Lung (tissue), 12 donors: ENCODE measurements around the gene CDC42EP4. TPM values are rescaled to one million over a fixed set of nuclear protein-coding genes. Genes with fewer than 3 reads are reported as not detected.

ENCODE experiments used
- ATAC-seq: fragments of 200-7000 bp; cut with Tn5 transposase; one replicate; pipeline ENCODE4 v1.9.1; 2020; ENCODE audit warnings: moderate number of reproducible peaks; ENCODE audit not compliant: insufficient read depth, low FRiP score
- DNase-seq, 3 donors: peaks; one replicate each; pipeline ENCODE4 v3.0.0-alpha.2; 2013 to 2017
- H3K27ac ChIP-seq, 2 donors: one replicate each; pipeline ENCODE4 v1.5.1; 2013; ENCODE audit warnings: mild to moderate bottlenecking in 2 of 2, moderate library complexity in 2 of 2, control low read depth in 1 of 2, inconsistent platforms in 1 of 2, low read depth in 1 of 2, low read length in 1 of 2
- H3K27me3 ChIP-seq, 3 donors: one replicate each; pipeline ENCODE4 v1.5.1; 2013; ENCODE audit warnings: low read length in 2 of 3; ENCODE audit not compliant: control insufficient read depth in 3 of 3, insufficient read depth in 3 of 3
- H3K36me3 ChIP-seq, 4 donors: one replicate each; pipeline ENCODE4 v1.5.1; 2013; ENCODE audit warnings: low read length in 4 of 4, mild to moderate bottlenecking in 1 of 4, moderate library complexity in 1 of 4; ENCODE audit not compliant: control insufficient read depth in 4 of 4, insufficient read depth in 4 of 4
- H3K4me1 ChIP-seq, 5 donors: one replicate each; pipeline ENCODE4 v1.5.1; 2013; ENCODE audit warnings: low read length in 5 of 5, mild to moderate bottlenecking in 2 of 5, moderate library complexity in 1 of 5; ENCODE audit not compliant: control insufficient read depth in 5 of 5, insufficient read depth in 5 of 5
- H3K4me3 ChIP-seq: one replicate; pipeline ENCODE4 v1.5.1; 2013; ENCODE audit warnings: mild to moderate bottlenecking, control low read depth, moderate library complexity
- H3K9ac ChIP-seq, 2 donors: one replicate each; pipeline ENCODE4 v1.5.1; 2013; ENCODE audit warnings: low read length in 2 of 2, control low read depth in 1 of 2; ENCODE audit not compliant: insufficient read depth in 1 of 2
- H3K9me3 ChIP-seq, 4 donors: one replicate each; pipeline ENCODE4 v1.5.1; 2013; ENCODE audit warnings: low read length in 3 of 4, mild to moderate bottlenecking in 1 of 4, moderate library complexity in 1 of 4; ENCODE audit not compliant: control insufficient read depth in 4 of 4, insufficient read depth in 3 of 4
- WGBS, 2 donors: extraction: QIAGEN DNeasy Blood & Tissue Kit; methylation state at CpG; one replicate each; pipeline ENCODE4 v1.1.7; 2013; 5-methylcytosine and 5-hydroxymethylcytosine counted together
- polyA plus RNA-seq, 2 donors: library from polyadenylated mRNA; stranded (reverse); fragments of 200-250 nt; gene quantifications; one replicate each; pipeline ENCODE4 v1.2.1, GENCODE V29; 2013
- total RNA-seq, 2 donors: library from RNA; depleted of rRNA in 1 of 2; stranded (reverse); fragments of >200 nt in 1 of 2; gene quantifications; one replicate each; pipeline ENCODE4 v1.2.1, GENCODE V29; 2014 to 2021
- TF ChIP-seq, protein P1 (sequence below): IDR thresholded peaks from 2 replicates; pipeline ENCODE4 v1.5.1; 2012; ENCODE audit warnings: mild to moderate bottlenecking; ENCODE audit errors: control extremely low read depth, extremely low read depth
- donor health status: control.
- donor health status: control.
- donor health status: Bipolar disorder and iron deficiency.
- donor health status: healthy.
- donor health status: DM: yes; HTN: yes; CAD: no.

The CDC42EP4 gene
- total and polyA plus RNA-seq, 4 donors: 18.6 to 56.2 (median 52.1) TPM

DNA sequence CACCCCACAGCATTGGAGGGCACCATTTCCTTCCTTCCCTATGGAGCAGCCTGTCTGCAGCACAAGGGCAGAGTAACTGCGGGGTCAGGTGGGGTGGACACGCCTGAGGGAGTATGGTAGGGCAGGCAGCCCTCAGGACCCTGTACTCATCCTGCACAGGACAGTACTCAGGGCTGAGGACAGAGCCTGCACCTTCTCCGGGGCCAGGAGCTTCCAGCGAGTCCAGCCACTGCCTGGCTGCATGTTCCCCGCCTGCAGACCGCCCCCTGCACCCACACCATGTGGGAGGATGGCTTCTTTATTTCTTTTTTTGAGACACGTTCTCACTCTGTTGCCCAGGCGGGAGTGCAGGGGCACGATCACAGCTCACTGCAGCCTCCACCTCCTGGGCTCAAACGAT is 47.6 kb upstream of the CDC42EP4 start:
- Histone ChIP-seq H3K27me3 (no peaks in the 10 kb centered on the region), H3K36me3 (no peaks in the 10 kb centered on the region), H3K4me3 (no peak overlapping the region), H3K9ac (no peak overlapping the region), H3K27ac (no peak overlapping the region), H3K9me3 (no peaks in the 10 kb centered on the region), H3K4me1 (peaks cover 0 to 23% (median 0%) of the 10 kb centered on the region in 5 donors)
- WGBS, 2 donors: 92 to 94% methylated on average over 10 of the region's 10 CpGs
- DNase-seq (no peak), ATAC-seq (no peak)
- TF ChIP-seq, protein P1, sequence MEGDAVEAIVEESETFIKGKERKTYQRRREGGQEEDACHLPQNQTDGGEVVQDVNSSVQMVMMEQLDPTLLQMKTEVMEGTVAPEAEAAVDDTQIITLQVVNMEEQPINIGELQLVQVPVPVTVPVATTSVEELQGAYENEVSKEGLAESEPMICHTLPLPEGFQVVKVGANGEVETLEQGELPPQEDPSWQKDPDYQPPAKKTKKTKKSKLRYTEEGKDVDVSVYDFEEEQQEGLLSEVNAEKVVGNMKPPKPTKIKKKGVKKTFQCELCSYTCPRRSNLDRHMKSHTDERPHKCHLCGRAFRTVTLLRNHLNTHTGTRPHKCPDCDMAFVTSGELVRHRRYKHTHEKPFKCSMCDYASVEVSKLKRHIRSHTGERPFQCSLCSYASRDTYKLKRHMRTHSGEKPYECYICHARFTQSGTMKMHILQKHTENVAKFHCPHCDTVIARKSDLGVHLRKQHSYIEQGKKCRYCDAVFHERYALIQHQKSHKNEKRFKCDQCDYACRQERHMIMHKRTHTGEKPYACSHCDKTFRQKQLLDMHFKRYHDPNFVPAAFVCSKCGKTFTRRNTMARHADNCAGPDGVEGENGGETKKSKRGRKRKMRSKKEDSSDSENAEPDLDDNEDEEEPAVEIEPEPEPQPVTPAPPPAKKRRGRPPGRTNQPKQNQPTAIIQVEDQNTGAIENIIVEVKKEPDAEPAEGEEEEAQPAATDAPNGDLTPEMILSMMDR: no peak

DNA sequence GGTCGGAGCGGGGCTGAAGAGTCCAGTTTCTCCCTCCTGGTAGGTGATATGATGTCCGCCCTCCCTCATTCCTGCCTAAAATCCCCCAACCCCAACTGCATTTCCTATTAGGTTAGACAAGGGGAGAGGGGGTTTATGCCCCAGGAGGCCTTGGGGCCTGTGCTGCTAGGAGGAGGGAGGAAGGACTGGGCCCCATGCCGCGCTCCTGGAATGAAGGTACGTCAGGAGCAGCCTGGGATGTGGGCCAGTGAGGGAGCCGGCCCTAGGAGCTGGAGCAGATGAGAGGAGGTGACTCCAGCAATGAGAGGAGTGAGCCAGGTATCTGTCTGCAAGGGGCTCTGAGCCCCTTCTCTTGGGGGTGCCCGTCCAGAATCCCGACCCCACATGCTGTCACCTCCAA is 46.9 kb upstream of the CDC42EP4 start:
- no peak overlapping the region for H3K27ac ChIP-seq
- 89 to 94% methylated on average over 9 of the region's 9 CpGs for WGBS, 2 donors
- H3K36me3 ChIP-seq: no peaks in the 10 kb centered on the region
- peaks cover 0 to 23% (median 0%) of the 10 kb centered on the region in 5 donors for H3K4me1 ChIP-seq
- TF ChIP-seq, protein P1: no peak
- H3K4me3 ChIP-seq: no peak overlapping the region
- DNase-seq (no peak), ATAC-seq (no peak)
- no peaks in the 10 kb centered on the region for H3K9me3 ChIP-seq
- H3K9ac ChIP-seq: no peak overlapping the region
- no peaks in the 10 kb centered on the region for H3K27me3 ChIP-seq

DNA sequence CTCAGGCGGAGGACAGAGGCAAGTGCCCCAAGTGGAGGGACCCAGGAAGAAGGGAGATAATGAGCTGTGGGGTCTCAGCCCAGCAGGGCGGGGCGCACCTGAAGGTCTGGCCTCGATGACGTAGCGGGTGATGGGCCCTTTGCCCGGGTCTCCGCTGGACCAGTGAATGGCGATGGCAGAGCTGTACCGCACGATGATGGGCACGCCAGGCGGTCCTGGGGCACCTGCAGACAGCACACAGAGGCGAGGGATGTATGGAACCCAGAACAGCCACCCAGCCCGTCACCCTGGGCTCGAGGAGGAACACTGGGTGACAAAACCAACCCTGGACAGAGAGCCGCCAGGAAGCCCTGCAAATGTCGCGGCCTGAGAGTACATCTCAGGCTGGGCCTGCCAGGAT is 46.2 kb upstream of the CDC42EP4 start:
- H3K27ac ChIP-seq: no peak overlapping the region
- DNase-seq (no peak), ATAC-seq (no peak)
- H3K27me3 ChIP-seq: no peaks in the 10 kb centered on the region
- H3K9me3 ChIP-seq: no peaks in the 10 kb centered on the region
- H3K4me3 ChIP-seq: no peak overlapping the region
- TF ChIP-seq, protein P1: no peak
- H3K36me3 ChIP-seq: no peaks in the 10 kb centered on the region
- WGBS, 2 donors: 95% methylated on average over 19 of the region's 19 CpGs
- H3K4me1 ChIP-seq: peaks cover 0 to 23% (median 0%) of the 10 kb centered on the region in 5 donors
- H3K9ac ChIP-seq: no peak overlapping the region

DNA sequence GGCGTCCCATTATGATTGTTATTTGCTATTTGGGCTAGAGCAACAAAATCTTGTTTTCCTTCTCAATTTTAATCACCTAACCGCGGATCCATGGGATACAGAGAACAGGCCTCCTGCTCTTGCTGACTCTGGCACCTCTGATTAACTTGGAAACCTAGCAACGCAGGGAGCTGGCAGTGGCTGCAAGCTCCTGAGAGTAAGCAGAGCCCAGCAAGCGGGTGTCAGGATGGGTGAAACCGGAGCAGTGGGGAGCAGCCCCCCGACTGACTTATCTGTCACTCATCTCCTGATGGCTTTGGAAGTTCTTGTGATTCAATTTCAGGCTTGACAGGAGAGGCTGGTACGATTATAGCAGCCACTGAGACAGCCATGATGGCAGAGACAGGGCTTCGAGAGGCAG is 45.5 kb upstream of the CDC42EP4 start:
- H3K4me1 ChIP-seq: peaks cover 0 to 23% (median 0%) of the 10 kb centered on the region in 5 donors
- H3K9me3 ChIP-seq: no peaks in the 10 kb centered on the region
- ATAC-seq (no peak), DNase-seq (no peak)
- no peaks in the 10 kb centered on the region for H3K27me3 ChIP-seq
- H3K9ac ChIP-seq: no peak overlapping the region
- H3K36me3 ChIP-seq: no peaks in the 10 kb centered on the region
- no peak overlapping the region for H3K4me3 ChIP-seq
- TF ChIP-seq, protein P1: no peak
- H3K27ac ChIP-seq: no peak overlapping the region
- WGBS, 2 donors: 92% methylated on average over 9 of the region's 9 CpGs
